Activated T-cell treated with anti-CD3 and anti-CD28 coated beads, Interleukin-2, amount 50 U/mL, for 4 hours (primary cell): ENCODE results near the gene PLA1A. TPM values are rescaled to one million over a fixed set of nuclear protein-coding genes. Genes with fewer than 3 reads are reported as not detected.

Source experiments
- ATAC-seq, 2 donors: fragments of 200-7000 bp; cut with Tn5 transposase; one replicate each; pipeline ENCODE4 v1.10.0; 2021
- DNase-seq: peaks from one replicate; pipeline ENCODE4 v3.0.0-alpha.2; 2020
- H3K27me3 Mint-ChIP-seq: one replicate; pipeline ENCODE4 v1.8.0; 2021; ENCODE audit warnings: low read depth, mixed read lengths
- H3K36me3 Mint-ChIP-seq: one replicate; pipeline ENCODE4 v1.8.0; 2022; ENCODE audit warnings: mixed read lengths; ENCODE audit not compliant: insufficient read depth
- H3K4me1 Mint-ChIP-seq: one replicate; pipeline ENCODE4 v1.8.0; 2021; ENCODE audit warnings: low read depth, mixed read lengths
- H3K4me3 Mint-ChIP-seq: one replicate; pipeline ENCODE4 v1.8.0; 2021; ENCODE audit warnings: mild to moderate bottlenecking, moderate library complexity, mixed read lengths
- H3K9me3 Mint-ChIP-seq: one replicate; pipeline ENCODE4 v1.8.0; 2021; ENCODE audit warnings: mixed read lengths
- total RNA-seq, 3 donors: library from RNA; stranded (reverse); gene quantifications; one replicate each; pipeline ENCODE4 v1.2.1, GENCODE V29; 2021

The PLA1A gene
- total RNA-seq, 3 donors from 2014 or later: not detected

DNA sequence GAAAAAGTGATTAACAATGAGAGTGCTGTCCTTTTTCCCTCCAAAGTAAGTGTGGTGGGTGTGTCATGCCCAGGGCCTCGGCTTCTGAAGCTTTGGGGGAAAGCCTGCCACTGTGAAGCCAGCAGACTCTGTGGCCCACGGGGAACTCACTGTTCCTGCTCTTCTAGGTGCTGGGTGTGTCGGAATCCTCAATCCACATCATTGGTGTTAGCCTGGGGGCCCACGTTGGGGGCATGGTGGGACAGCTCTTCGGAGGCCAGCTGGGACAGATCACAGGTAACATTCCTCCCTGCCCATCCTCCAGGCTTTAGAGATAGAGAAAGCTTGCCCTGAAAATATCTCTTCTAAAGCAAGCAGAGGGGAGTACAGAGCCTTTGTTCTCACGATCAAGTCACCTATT, 11.6 kb downstream of the PLA1A start:
- DNase-seq: no peak
- peaks cover 10% of the 10 kb centered on the region for H3K27me3 Mint-ChIP-seq
- no peak for ATAC-seq
- H3K36me3 Mint-ChIP-seq: no peaks in the 10 kb centered on the region
- no peaks in the 10 kb centered on the region for H3K4me1 Mint-ChIP-seq
- no peaks in the 10 kb centered on the region for H3K9me3 Mint-ChIP-seq
- no peak overlapping the region for H3K4me3 Mint-ChIP-seq

DNA sequence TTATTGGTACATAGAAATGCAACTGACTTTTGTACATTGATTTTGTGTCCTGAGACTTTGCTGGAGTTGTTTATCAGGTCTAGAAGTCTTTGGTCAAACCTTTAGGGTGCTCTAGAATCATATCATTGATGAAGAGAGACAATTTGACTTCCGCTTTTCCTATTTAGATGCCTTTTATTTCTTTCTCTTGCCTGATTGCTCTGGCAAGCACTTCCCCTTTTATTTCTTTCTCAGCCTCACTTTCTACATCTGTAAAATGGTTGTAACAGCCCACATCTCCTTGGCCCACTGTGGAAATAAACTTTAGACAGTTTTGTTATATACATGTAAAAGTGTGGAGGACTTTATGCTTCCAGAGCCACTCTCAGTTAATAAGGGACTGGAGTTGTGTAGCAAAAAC, 14.0 kb downstream of the PLA1A start:
- ATAC-seq (no peak), DNase-seq (no peak)
- H3K27me3 Mint-ChIP-seq: peaks cover 9% of the 10 kb centered on the region
- H3K36me3 Mint-ChIP-seq: no peaks in the 10 kb centered on the region
- H3K9me3 Mint-ChIP-seq: no peaks in the 10 kb centered on the region
- H3K4me3 Mint-ChIP-seq: no peak overlapping the region
- H3K4me1 Mint-ChIP-seq: no peaks in the 10 kb centered on the region

DNA sequence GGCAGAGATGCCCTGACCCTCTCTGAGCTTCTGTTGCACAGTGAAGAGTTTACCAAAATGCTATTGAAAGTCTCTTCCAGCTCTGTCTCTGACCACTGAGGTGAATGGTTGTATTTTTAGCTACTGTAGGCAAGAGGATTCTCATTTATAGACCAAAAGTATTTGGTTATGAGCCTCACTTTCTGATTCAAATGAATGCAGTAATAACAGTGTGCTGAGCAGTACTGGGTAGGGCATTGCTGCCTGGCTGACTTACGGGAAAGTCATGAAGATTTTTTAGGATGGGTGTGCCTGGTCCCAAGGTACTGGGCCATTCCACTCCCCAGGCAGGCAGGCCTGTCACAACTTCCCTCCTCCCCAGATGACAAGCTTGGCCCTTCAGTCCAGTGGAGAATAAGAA, 15.5 kb downstream of the PLA1A start:
- H3K27me3 Mint-ChIP-seq: peaks cover 7% of the 10 kb centered on the region
- H3K36me3 Mint-ChIP-seq: no peaks in the 10 kb centered on the region
- no peak overlapping the region for H3K4me3 Mint-ChIP-seq
- no peaks in the 10 kb centered on the region for H3K9me3 Mint-ChIP-seq
- no peak for DNase-seq
- ATAC-seq: no peak
- no peaks in the 10 kb centered on the region for H3K4me1 Mint-ChIP-seq

DNA sequence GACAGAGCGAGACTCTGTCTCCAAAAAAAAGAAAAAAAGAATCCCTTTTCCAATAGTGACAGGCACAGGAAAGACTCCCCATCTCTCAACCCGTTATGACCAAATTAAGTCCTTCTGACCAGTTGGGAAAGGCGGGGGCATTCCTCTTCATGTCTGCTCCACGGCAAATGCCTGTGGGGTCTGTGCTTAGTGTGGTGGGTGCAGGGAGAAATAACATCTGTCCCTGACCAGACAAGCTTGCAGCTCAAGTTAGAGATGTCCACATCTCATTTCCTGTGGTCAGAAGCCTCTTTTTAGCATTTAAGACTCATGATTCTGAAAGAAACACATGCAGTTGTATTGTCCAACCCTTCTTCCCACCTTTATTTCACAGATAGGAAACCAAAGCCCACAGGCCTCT, 16.2 kb downstream of the PLA1A start:
- no peaks in the 10 kb centered on the region for H3K36me3 Mint-ChIP-seq
- no peaks in the 10 kb centered on the region for H3K9me3 Mint-ChIP-seq
- no peaks in the 10 kb centered on the region for H3K4me1 Mint-ChIP-seq
- DNase-seq: no peak
- H3K27me3 Mint-ChIP-seq: peaks cover 7% of the 10 kb centered on the region
- no peak for ATAC-seq
- H3K4me3 Mint-ChIP-seq: no peak overlapping the region

DNA sequence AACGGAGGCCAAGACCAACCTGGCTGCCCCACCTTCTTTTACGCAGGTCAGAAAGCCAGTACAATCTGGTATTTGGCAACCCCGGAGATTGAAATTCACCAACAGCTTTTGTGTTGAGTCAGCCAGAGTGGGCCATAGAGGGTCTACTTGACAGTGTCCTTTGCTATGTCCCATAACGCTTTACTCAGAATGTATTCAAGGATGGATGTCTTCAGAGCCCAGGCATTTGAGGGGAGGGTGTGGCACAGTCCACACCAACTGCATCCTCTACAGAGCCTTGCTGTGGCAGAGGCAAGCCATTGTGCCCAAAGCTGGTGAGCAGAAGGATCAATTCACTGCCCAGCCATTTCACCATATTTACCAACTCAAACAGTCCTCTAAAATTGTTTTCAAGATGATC, 18.4 kb downstream of the PLA1A start:
- no peak for ATAC-seq
- DNase-seq: no peak
- Mint-ChIP-seq H3K36me3 (no peaks in the 10 kb centered on the region), H3K27me3 (peaks cover 2% of the 10 kb centered on the region), H3K4me1 (no peaks in the 10 kb centered on the region), H3K4me3 (no peak overlapping the region), H3K9me3 (no peaks in the 10 kb centered on the region)

DNA sequence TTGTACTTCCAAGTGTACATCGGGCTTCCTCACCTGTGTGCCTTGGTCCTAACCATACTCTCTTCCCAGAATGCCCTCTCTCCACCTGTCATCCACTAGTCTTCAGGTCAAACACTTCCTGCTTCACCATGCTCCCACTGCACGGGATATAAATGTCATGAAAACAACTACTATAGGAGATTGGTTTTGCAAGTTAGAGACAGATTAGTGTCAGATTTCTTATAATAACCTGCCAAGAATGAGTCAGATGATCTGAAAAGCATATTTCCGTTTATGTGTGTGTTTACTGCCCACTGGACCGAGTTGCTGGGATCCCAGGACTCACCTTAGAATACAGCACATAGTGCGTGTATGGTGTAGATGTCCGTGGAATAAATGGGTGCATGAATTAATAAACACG, 21.4 kb downstream of the PLA1A start:
- ATAC-seq: no peak
- H3K36me3 Mint-ChIP-seq: no peaks in the 10 kb centered on the region
- no peaks in the 10 kb centered on the region for H3K4me1 Mint-ChIP-seq
- no peak for DNase-seq
- peaks cover 2% of the 10 kb centered on the region for H3K27me3 Mint-ChIP-seq
- H3K4me3 Mint-ChIP-seq: no peak overlapping the region
- no peaks in the 10 kb centered on the region for H3K9me3 Mint-ChIP-seq

DNA sequence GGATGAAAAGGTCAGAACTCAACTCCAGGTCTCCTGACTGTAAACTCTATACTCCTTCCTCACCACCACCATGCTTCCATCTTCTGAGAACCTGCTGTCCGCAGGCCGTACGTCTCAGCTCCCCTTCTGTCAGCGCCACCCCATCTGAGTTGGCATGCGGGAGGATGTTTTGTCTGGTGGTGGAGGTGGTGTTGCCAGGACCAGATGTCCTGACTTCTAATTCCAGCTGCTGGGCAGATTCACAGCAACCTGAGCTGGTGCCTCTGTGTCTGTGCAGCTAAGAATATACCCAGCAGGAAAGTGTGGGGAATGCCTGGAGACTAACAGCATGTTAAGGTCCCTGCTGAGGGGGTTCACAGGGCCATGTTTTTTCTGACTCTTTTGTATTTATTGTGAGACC, 23.2 kb downstream of the PLA1A start:
- Mint-ChIP-seq H3K4me1 (peaks cover 2% of the 10 kb centered on the region), H3K9me3 (no peaks in the 10 kb centered on the region), H3K4me3 (no peak overlapping the region), H3K36me3 (no peaks in the 10 kb centered on the region), H3K27me3 (peaks cover 8% of the 10 kb centered on the region)
- no peak for ATAC-seq
- DNase-seq: no peak

DNA sequence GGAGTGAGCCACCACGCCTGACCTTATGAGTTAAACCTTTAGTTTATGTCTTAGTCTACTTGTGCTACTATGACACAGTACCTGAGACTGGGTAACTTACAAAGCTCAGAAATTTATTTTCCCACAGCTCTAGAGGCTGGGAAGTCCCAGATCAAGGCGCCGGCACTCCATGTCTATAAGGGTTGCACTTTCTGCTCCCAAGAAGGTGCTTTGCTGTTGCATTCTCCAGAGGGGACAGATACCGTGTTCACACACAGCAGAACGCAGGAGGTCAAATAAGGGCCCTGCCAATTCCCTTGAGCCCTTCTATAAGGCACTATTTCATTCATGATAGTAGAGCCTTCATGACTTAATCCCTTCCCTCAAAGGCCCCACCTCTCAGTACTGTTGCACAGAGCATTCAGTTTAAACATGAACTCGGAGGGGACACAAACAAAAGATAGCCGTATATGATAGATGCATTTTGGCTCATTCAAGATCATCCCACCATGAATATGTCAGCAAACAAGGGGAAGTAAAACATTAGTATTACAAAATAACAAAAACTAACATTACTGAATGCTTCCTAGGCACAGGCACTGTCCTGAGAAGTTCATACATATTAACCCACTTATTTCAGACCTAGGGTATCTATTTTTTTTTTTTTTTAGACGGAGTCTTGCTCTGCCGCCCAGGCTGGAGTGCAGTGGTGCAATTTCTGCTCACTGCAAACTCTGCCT, 26.5 kb downstream of the PLA1A start:
- no peaks in the 10 kb centered on the region for H3K9me3 Mint-ChIP-seq
- H3K27me3 Mint-ChIP-seq: peaks cover 8% of the 10 kb centered on the region
- H3K4me1 Mint-ChIP-seq: peaks cover 29% of the 10 kb centered on the region
- no peak overlapping the region for H3K4me3 Mint-ChIP-seq
- DNase-seq (no peak), ATAC-seq (no peak)
- H3K36me3 Mint-ChIP-seq: no peaks in the 10 kb centered on the region

DNA sequence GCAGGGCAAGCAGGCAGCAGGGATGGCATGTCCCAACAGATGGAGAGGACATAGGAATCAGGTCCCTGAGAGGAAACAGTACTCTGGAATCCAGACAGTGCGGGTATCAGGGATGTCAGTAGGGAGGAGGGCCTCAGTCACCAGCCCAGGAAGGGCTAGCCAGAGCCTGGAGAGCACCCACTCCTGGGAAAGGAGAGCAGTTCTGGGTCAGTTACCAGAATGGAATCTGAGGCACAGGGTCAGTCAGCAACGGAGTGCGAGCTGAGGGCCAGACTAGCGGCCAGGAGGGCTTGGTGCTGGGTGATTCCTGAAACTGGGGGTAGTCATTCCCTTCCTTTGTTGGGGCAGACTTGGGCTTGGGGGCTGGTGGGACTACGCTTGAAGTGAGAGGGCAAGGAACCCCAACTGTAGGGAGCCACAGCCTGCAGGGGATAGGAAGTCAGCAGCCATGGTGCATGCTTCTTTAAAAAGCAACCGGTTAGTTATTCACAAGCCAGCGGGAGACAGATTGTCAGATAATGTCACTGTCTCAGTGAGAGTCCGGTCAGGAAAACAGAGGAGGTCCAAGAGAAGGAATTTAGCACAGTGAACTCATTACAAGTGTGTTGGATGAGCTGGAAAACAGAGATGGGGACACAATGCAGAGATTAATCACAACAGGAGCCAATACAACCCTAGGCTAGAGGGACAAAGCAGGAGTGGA, 27.9 kb downstream of the PLA1A start:
- no peak overlapping the region for H3K4me3 Mint-ChIP-seq
- ATAC-seq: no peak
- H3K27me3 Mint-ChIP-seq: peaks cover 8% of the 10 kb centered on the region
- DNase-seq: no peak
- no peaks in the 10 kb centered on the region for H3K36me3 Mint-ChIP-seq
- no peaks in the 10 kb centered on the region for H3K9me3 Mint-ChIP-seq
- peaks cover 33% of the 10 kb centered on the region for H3K4me1 Mint-ChIP-seq

DNA sequence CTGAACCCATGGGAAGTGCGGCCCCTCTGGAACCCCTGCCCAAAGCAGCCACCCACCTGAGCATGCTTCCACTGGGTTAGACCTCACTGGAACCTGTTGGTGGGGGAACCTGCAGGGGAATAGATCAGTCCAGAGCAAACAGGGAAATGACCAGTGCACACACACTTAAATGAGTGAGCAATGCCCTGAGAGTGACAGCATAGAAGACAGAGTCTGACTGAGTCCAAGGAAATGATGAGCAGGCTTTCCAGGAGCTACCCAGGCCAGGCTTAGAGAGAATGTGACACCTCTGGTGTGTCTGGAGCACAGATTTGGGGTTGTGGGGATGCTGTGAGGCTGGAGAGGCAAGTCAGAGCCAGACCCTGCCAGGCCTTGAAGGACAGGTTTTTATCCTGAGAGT, 28.5 kb downstream of the PLA1A start:
- DNase-seq (no peak), ATAC-seq (no peak)
- Mint-ChIP-seq H3K4me3 (no peak overlapping the region), H3K9me3 (no peaks in the 10 kb centered on the region), H3K27me3 (peaks cover 8% of the 10 kb centered on the region), H3K36me3 (no peaks in the 10 kb centered on the region), H3K4me1 (peaks cover 33% of the 10 kb centered on the region)

DNA sequence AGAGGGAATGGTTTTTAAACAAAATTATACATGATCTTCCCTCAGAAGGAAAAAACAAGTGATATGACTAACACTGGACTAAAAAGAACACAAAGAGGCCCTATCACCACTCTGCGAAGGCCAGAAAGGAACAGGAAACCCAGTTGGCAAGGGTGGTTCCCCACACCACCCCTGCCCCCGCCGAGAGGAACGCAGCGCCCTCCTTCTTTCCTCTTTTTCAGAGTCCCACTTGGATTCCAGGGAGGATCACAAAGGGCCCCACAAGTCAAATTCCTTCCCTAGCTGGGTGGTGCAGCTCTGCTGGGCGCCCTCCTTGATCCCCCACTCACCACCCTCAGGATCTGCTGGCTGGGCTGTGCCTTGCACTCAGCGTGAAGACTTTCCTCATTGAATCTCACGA, 29.8 kb downstream of the PLA1A start:
- Mint-ChIP-seq H3K4me3 (no peak overlapping the region), H3K36me3 (no peaks in the 10 kb centered on the region), H3K4me1 (peaks cover 33% of the 10 kb centered on the region), H3K9me3 (no peaks in the 10 kb centered on the region), H3K27me3 (peaks cover 6% of the 10 kb centered on the region)
- ATAC-seq: peak in 1 of 2 donors; percentile 28
- no peak for DNase-seq

DNA sequence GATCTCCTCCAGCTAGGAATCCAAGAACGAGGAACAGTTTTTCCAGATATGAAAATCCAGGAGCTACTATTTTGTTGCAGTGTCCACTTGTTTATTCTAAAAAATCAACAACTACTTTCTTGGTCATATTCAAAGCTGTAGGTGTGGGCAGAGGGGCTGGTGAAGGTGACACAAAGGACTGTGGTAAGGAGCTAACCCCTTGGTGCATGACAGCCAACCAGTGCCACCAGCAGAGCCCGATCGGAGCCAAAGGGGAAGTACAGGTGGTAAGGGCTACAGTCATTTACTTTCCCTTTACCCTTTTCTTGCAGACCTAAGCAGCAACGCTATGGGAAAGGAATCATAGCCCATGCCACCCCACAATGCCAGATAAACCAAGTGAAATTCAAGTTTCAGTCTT, 30.7 kb downstream of the PLA1A start:
- no peak for DNase-seq
- Mint-ChIP-seq H3K36me3 (no peaks in the 10 kb centered on the region), H3K4me1 (peaks cover 33% of the 10 kb centered on the region), H3K9me3 (no peaks in the 10 kb centered on the region), H3K27me3 (peaks cover 6% of the 10 kb centered on the region), H3K4me3 (no peak overlapping the region)
- ATAC-seq: peak; percentile 77 to 79

DNA sequence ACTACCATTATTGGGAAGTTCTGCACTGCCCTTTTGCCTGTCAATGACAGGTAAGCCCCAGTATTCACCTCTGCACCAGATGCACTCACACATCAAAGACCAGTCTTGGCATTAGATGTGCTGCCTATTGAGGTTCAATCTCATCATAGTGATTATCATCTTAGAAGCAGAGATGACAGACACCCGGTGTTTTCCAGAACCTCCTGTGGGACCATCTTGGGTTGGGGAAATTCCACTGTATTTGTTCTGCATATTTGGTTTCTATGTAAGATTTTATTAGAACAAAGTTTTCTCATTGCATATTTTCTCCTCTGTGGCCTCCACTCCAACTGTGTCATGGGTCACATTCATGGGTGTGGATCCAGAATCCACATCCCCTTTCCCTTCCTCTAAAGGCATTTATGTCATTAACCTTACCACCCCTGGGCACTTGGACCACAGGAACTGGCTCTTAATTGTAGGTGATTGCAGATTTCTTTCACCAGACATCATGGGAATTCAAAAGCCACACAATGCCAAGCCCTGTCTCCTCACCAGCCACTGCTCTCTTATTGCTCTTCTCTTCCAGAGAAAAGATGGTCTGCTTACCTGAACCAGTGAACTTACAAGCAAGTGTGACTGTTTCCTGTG, 31.2 kb downstream of the PLA1A start:
- H3K27me3 Mint-ChIP-seq: peaks cover 6% of the 10 kb centered on the region
- ATAC-seq (peak; percentile 54 to 56), DNase-seq (no peak)
- no peak overlapping the region for H3K4me3 Mint-ChIP-seq
- H3K9me3 Mint-ChIP-seq: no peaks in the 10 kb centered on the region
- no peaks in the 10 kb centered on the region for H3K36me3 Mint-ChIP-seq
- peaks cover 33% of the 10 kb centered on the region for H3K4me1 Mint-ChIP-seq

DNA sequence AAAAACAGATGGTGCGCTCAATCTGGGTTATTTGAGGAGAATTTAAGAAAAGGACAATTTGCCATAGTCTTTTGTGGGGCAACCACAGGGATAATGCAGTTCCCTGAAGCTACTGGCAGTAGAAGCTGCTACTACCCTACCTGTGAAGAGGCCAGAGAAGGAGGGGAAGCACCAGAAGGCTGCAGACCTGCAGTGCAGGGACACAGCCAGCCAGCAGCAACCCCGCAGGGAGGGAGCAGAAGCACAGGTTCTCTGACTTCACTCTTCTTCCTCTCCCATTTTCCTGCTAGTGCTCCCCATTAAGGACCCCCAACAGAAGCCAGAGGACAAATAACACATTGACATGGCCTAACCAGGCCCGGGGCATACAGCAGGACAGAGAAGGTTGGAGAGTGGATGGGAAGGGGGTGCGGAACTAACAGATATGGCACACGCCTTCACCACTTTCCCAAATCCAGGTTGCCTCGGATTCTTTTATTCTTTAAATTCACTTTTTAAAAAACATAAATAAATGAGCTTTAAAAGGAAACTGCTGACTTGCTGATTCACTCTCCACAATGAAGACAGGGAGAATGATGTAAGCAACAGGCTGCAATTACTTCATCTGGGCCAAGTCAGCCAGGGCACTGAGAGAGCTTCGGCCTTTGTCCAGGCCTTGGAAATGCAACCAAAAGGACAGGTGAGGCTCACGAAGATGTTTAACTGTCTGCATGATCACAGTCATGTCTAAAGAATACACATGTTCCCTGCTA, 32.6 kb downstream of the PLA1A start:
- no peak for ATAC-seq
- DNase-seq: no peak
- peaks cover 4% of the 10 kb centered on the region for H3K27me3 Mint-ChIP-seq
- peaks cover 33% of the 10 kb centered on the region for H3K4me1 Mint-ChIP-seq
- H3K9me3 Mint-ChIP-seq: no peaks in the 10 kb centered on the region
- no peaks in the 10 kb centered on the region for H3K36me3 Mint-ChIP-seq
- H3K4me3 Mint-ChIP-seq: no peak overlapping the region
